SK-N-SH (cell line): ENCODE data around the gene CLCN5.

Source experiments
- NFIC ChIP-seq: IDR thresholded peaks from 2 replicates; pipeline ENCODE4 v1.4.0; 2012; ENCODE audit warnings: borderline replicate concordance
- TAF1 ChIP-seq: IDR thresholded peaks from 2 replicates; pipeline ENCODE4 v1.6.1; 2012; ENCODE audit warnings: low read depth, mild to moderate bottlenecking, low read length, moderate library complexity, borderline replicate concordance
- TF ChIP-seq, protein P1 (sequence below): fragments of 200-600 bp; sonication (generic); IDR thresholded peaks from 2 replicates; pipeline ENCODE4 v1.6.1; 2017; ENCODE audit warnings: antibody characterized with exemption, mild to moderate bottlenecking, moderate library complexity
- TF ChIP-seq, protein P2 (sequence below): fragments of 150-350 bp; IDR thresholded peaks from 2 replicates; pipeline ENCODE4 v1.6.1; 2016; ENCODE audit warnings: mild to moderate bottlenecking, low read depth, low read length

- TF ChIP-seq, protein P1, sequence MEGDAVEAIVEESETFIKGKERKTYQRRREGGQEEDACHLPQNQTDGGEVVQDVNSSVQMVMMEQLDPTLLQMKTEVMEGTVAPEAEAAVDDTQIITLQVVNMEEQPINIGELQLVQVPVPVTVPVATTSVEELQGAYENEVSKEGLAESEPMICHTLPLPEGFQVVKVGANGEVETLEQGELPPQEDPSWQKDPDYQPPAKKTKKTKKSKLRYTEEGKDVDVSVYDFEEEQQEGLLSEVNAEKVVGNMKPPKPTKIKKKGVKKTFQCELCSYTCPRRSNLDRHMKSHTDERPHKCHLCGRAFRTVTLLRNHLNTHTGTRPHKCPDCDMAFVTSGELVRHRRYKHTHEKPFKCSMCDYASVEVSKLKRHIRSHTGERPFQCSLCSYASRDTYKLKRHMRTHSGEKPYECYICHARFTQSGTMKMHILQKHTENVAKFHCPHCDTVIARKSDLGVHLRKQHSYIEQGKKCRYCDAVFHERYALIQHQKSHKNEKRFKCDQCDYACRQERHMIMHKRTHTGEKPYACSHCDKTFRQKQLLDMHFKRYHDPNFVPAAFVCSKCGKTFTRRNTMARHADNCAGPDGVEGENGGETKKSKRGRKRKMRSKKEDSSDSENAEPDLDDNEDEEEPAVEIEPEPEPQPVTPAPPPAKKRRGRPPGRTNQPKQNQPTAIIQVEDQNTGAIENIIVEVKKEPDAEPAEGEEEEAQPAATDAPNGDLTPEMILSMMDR: no peak
- TF ChIP-seq NFIC (no peak), TAF1 (no peak)
- TF ChIP-seq, protein P2, sequence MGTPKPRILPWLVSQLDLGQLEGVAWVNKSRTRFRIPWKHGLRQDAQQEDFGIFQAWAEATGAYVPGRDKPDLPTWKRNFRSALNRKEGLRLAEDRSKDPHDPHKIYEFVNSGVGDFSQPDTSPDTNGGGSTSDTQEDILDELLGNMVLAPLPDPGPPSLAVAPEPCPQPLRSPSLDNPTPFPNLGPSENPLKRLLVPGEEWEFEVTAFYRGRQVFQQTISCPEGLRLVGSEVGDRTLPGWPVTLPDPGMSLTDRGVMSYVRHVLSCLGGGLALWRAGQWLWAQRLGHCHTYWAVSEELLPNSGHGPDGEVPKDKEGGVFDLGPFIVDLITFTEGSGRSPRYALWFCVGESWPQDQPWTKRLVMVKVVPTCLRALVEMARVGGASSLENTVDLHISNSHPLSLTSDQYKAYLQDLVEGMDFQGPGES: no peak
These were observed 69.4 kb downstream of the CLCN5 start for GRCh38 chrX:49991758-49992157.
